ENCODE measurements around the gene TCEANC2. TPM values are rescaled to one million over a fixed set of nuclear protein-coding genes. Genes with fewer than 3 reads are reported as not detected.

Gene TCEANC2
- total RNA-seq, 4 donors from 2014 or later, result 4.8 to 8.1 (median 6.4) TPM

- no peaks in the 10 kb centered on the region for H3K27me3 ChIP-seq
- TF ChIP-seq CTCF (IDR thresholded peaks at IDR 0.05) (no peak), EP300 (IDR thresholded peaks at IDR 0.05) (no peak), POLR2AphosphoS5 (IDR thresholded peaks at IDR 0.05) (no peak), POLR2A (IDR thresholded peaks at IDR 0.05) (no peak)
- H3K27ac ChIP-seq, result no peak overlapping the region
- 89% methylated on average over 5 of the region's 5 CpGs for WGBS
- H3K4me1 ChIP-seq, result no peaks in the 10 kb centered on the region
- no peaks in the 10 kb centered on the region for H3K36me3 ChIP-seq
- peak in 1 of 2 donors; percentile 38 for DNase-seq (ENCODE audit: low spot score in 2 of 2)
- no peak overlapping the region for H3K4me3 ChIP-seq
- H3K9me3 ChIP-seq, result no peaks in the 10 kb centered on the region
Observed at GRCh38 chr1:54112705-54113368, 59.4 kb downstream of the TCEANC2 start.

GRCh38 chr1:54114001-54114400, 60.6 kb downstream of the TCEANC2 start:
- Histone ChIP-seq H3K27me3 (no peaks in the 10 kb centered on the region), H3K4me1 (no peaks in the 10 kb centered on the region), H3K9me3 (no peaks in the 10 kb centered on the region), H3K27ac (no peak overlapping the region), H3K4me3 (no peak overlapping the region), H3K36me3 (no peaks in the 10 kb centered on the region)
- peak in 1 of 2 donors; percentile 24 for DNase-seq (ENCODE audit: low spot score in 2 of 2)
- WGBS, result 78% methylated on average over 3 of the region's 4 CpGs
- TF ChIP-seq POLR2A (IDR thresholded peaks at IDR 0.05) (no peak), CTCF (IDR thresholded peaks at IDR 0.05) (no peak), EP300 (IDR thresholded peaks at IDR 0.05) (no peak)

GRCh38 chr1:54114955-54115354, 61.5 kb downstream of the TCEANC2 start:
- no peaks in the 10 kb centered on the region for H3K4me1 ChIP-seq
- TF ChIP-seq EP300 (IDR thresholded peaks at IDR 0.05), result no peak
- no peak for TF ChIP-seq POLR2AphosphoS5 (IDR thresholded peaks at IDR 0.05)
- no peak overlapping the region for H3K4me3 ChIP-seq
- no peak for DNase-seq (ENCODE audit: low spot score in 2 of 2)
- H3K36me3 ChIP-seq, result no peaks in the 10 kb centered on the region
- 77% methylated on average over 6 of the region's 6 CpGs for WGBS
- no peak overlapping the region for H3K27ac ChIP-seq
- H3K9me3 ChIP-seq, result no peaks in the 10 kb centered on the region
- no peaks in the 10 kb centered on the region for H3K27me3 ChIP-seq

- Histone ChIP-seq H3K27me3 (no peaks in the 10 kb centered on the region), H3K9me3 (no peaks in the 10 kb centered on the region), H3K27ac (no peak overlapping the region), H3K4me1 (no peaks in the 10 kb centered on the region), H3K4me3 (no peak overlapping the region), H3K36me3 (no peaks in the 10 kb centered on the region)
- 90% methylated on average over 3 of the region's 3 CpGs for WGBS
- TF ChIP-seq POLR2A (IDR thresholded peaks at IDR 0.05) (no peak), EP300 (IDR thresholded peaks at IDR 0.05) (no peak), POLR2AphosphoS5 (IDR thresholded peaks at IDR 0.05) (no peak), CTCF (IDR thresholded peaks at IDR 0.05) (no peak)
- DNase-seq (ENCODE audit: low spot score in 2 of 2), result no peak
Observed at GRCh38 chr1:54115520-54115919, 62.1 kb downstream of the TCEANC2 start.

GRCh38 chr1:54117815-54118563, 64.6 kb downstream of the TCEANC2 start:
- no peak for DNase-seq (ENCODE audit: low spot score in 2 of 2)
- Histone ChIP-seq H3K27ac (no peak overlapping the region), H3K9me3 (no peaks in the 10 kb centered on the region), H3K4me3 (no peak overlapping the region), H3K36me3 (no peaks in the 10 kb centered on the region), H3K27me3 (no peaks in the 10 kb centered on the region), H3K4me1 (peaks cover 13% of the 10 kb centered on the region)
- WGBS, result 90% methylated on average over 11 of the region's 11 CpGs
- TF ChIP-seq EP300 (IDR thresholded peaks at IDR 0.05) (no peak), POLR2AphosphoS5 (IDR thresholded peaks at IDR 0.05) (no peak), CTCF (IDR thresholded peaks at IDR 0.05) (no peak), POLR2A (IDR thresholded peaks at IDR 0.05) (no peak)

All from suprapubic skin (tissue), 4 donors.